Esophagus squamous epithelium (tissue), 5 donors: ENCODE data around the gene PPP2R5C. TPM values are rescaled to one million over a fixed set of nuclear protein-coding genes. Genes with fewer than 3 reads are reported as not detected.

Source experiments
- DNase-seq: peaks from one replicate; lab custom pipeline; 2025; lab: John Stamatoyannopoulos, UW
- H3K27ac ChIP-seq, 4 donors: fragments of 200-600 bp; sonication (generic); one replicate each; pipeline ENCODE4 v1.5.1; 2016 to 2019; ENCODE audit warnings: mild to moderate bottlenecking in 1 of 4
- H3K27me3 ChIP-seq, 4 donors: fragments of 200-600 bp; sonication (generic); 1 replicate in 3 of 4; 2 replicates in 1 of 4; pipeline versions ENCODE4 v1.5.1 to v1.6.0; 2017 to 2021; ENCODE audit warnings: antibody characterized with exemption in 1 of 4
- H3K36me3 ChIP-seq, 3 donors: fragments of 200-600 bp; sonication (generic); one replicate each; pipeline ENCODE4 v1.5.1; 2016 to 2019
- H3K4me1 ChIP-seq, 3 donors: fragments of 200-600 bp; sonication (generic); one replicate each; pipeline ENCODE4 v1.5.1; 2017 to 2019
- H3K4me3 ChIP-seq, 4 donors: fragments of 200-600 bp; sonication (generic); 1 replicate in 3 of 4; 2 replicates in 1 of 4; pipeline ENCODE4 v1.5.1; 2016 to 2019; ENCODE audit warnings: mild to moderate bottlenecking in 2 of 4, moderate library complexity in 1 of 4
- H3K9me3 ChIP-seq, 3 donors: fragments of 200-600 bp; sonication (generic); one replicate each; pipeline ENCODE4 v1.5.1; 2016 to 2019
- CTCF ChIP-seq, 6 experiments: fragments of 450-650 bp in 4 of 6; fragments of 200-600 bp in 2 of 6; sonication (generic) in 2 of 6; IDR thresholded peaks; one replicate each; pipeline ENCODE4 v1.5.1; 2016 to 2019; ENCODE audit warnings: antibody characterized with exemption in 6 of 6, mild to moderate bottlenecking in 4 of 6, moderate library complexity in 4 of 6
- POLR2A ChIP-seq, 4 donors: fragments of 450-650 bp; IDR thresholded peaks; one replicate each; pipeline ENCODE4 v1.6.1; 2017; ENCODE audit warnings: antibody characterized with exemption in 4 of 4, mild to moderate bottlenecking in 4 of 4, moderate library complexity in 3 of 4
- WGBS, 2 donors: methylation state at CpG; one replicate each; pipeline ENCODE4 v1.1.5; 2018; 5-methylcytosine and 5-hydroxymethylcytosine counted together
- intact Hi-C: fragments of 100-400 bp; cut with DNase I; formaldehyde crosslinking; loops from one replicate; pipeline ENCODE4 v1.15.0; 2022
- total RNA-seq, 4 donors: library from RNA; depleted of rRNA; stranded (reverse); fragments of >200 nt; gene quantifications; one replicate each; pipeline ENCODE4 v1.1.0, GENCODE V29; 2016
- donor health status: DM: yes; HTN: yes; CAD: no.

Gene PPP2R5C
- total RNA-seq, 4 donors from 2014 or later: 66.3 to 92.3 (median 83.4) TPM

DNA sequence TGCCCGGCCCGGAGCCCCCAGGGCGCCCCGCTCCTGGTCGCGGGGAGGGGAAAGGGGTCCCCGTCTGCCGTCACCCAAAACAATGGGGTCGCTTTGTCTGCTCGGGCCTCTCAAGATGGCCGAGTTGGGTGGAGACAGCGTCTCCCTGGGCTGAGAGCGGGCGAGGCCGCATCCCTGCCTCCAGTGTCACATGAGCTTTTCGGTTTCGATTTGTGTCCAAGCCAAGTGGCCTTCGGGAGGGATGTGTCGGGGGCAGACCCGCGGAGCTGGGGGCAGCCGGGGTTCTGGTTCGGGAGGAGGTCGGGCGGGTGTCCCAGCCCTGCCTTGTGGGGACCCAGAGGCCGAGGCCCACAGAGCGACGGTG, 203.7 kb downstream of the PPP2R5C start:
- H3K36me3 ChIP-seq: peaks cover 0 to 10% (median 0%) of the 10 kb centered on the region in 3 donors
- intact Hi-C loops: no loop called here
- peak overlapping the region; percentile 77 to 100 (median 96) for H3K4me3 ChIP-seq
- DNase-seq: no peak
- no peaks in the 10 kb centered on the region for H3K27me3 ChIP-seq
- no peaks in the 10 kb centered on the region for H3K9me3 ChIP-seq
- 0 to 1% methylated on average over 2 to 15 of the region's 28 CpGs for WGBS, 2 donors
- H3K4me1 ChIP-seq: peaks cover 8 to 66% (median 33%) of the 10 kb centered on the region in 3 donors
- peak overlapping the region; percentile 95 to 97 (median 96) for H3K27ac ChIP-seq
- no peak for TF ChIP-seq CTCF (IDR thresholded peaks at IDR 0.05)
- peak in 1 of 4 donors; percentile 14 for TF ChIP-seq POLR2A (IDR thresholded peaks at IDR 0.05)

GRCh38 chr14:101965770-101966722, 204.5 kb downstream of the PPP2R5C start:
- H3K4me3 ChIP-seq: peak overlapping the region; percentile 77 to 100 (median 96)
- intact Hi-C loops: no loop called here
- 25 to 35% methylated on average over 5 of the region's 5 CpGs for WGBS, 2 donors
- no peaks in the 10 kb centered on the region for H3K9me3 ChIP-seq
- H3K27ac ChIP-seq: peak overlapping the region; percentile 95 to 97 (median 96)
- peaks cover 8 to 69% (median 32%) of the 10 kb centered on the region in 3 donors for H3K4me1 ChIP-seq
- no peak for DNase-seq
- H3K27me3 ChIP-seq: no peaks in the 10 kb centered on the region
- peaks cover 0 to 10% (median 0%) of the 10 kb centered on the region in 3 donors for H3K36me3 ChIP-seq
- no peak for TF ChIP-seq CTCF (IDR thresholded peaks at IDR 0.05)
- no peak for TF ChIP-seq POLR2A (IDR thresholded peaks at IDR 0.05)

GRCh38 chr14:101966742-101967141, 205.2 kb downstream of the PPP2R5C start:
- DNase-seq: no peak
- Histone ChIP-seq H3K27me3 (no peaks in the 10 kb centered on the region), H3K9me3 (no peaks in the 10 kb centered on the region), H3K36me3 (peaks cover 0 to 10% (median 0%) of the 10 kb centered on the region in 3 donors), H3K27ac (peak overlapping the region in 1 of 4 donors; percentile 95), H3K4me1 (peaks cover 8 to 70% (median 31%) of the 10 kb centered on the region in 3 donors), H3K4me3 (no peak overlapping the region)
- intact Hi-C loops: no loop called here
- 68 to 73% methylated on average over 2 of the region's 2 CpGs for WGBS, 2 donors
- no peak for TF ChIP-seq POLR2A (IDR thresholded peaks at IDR 0.05)

- H3K4me3 ChIP-seq: no peak overlapping the region
- H3K9me3 ChIP-seq: no peaks in the 10 kb centered on the region
- intact Hi-C loops: no loop called here
- peaks cover 0 to 10% (median 0%) of the 10 kb centered on the region in 3 donors for H3K36me3 ChIP-seq
- H3K27me3 ChIP-seq: no peaks in the 10 kb centered on the region
- TF ChIP-seq POLR2A (IDR thresholded peaks at IDR 0.05) (no peak), CTCF (IDR thresholded peaks at IDR 0.05) (no peak)
- H3K4me1 ChIP-seq: peaks cover 16 to 72% (median 34%) of the 10 kb centered on the region in 3 donors
- DNase-seq: no peak
- WGBS, 2 donors: 70 to 75% methylated on average over 4 of the region's 4 CpGs
- peak overlapping the region in 1 of 4 donors; percentile 9 for H3K27ac ChIP-seq
These were observed 206.7 kb downstream of the PPP2R5C start for GRCh38 chr14:101968186-101968585.

- peaks cover 16 to 77% (median 40%) of the 10 kb centered on the region in 3 donors for H3K4me1 ChIP-seq
- H3K9me3 ChIP-seq: no peaks in the 10 kb centered on the region
- no peak overlapping the region for H3K4me3 ChIP-seq
- H3K27ac ChIP-seq: no peak overlapping the region
- H3K36me3 ChIP-seq: peaks cover 0 to 10% (median 0%) of the 10 kb centered on the region in 3 donors
- TF ChIP-seq POLR2A (IDR thresholded peaks at IDR 0.05) (no peak), CTCF (IDR thresholded peaks at IDR 0.05) (no peak)
- intact Hi-C loops: no loop called here
- H3K27me3 ChIP-seq: no peaks in the 10 kb centered on the region
- no peak for DNase-seq
- WGBS, 2 donors: 81 to 88% methylated on average over 5 to 9 of the region's 9 CpGs
These were observed 208.0 kb downstream of the PPP2R5C start for GRCh38 chr14:101969481-101969880.
